ENCODE data around the gene SLC13A2.

GRCh38 chr17:28500712-28501379 is 27.4 kb downstream of the SLC13A2 start:
- TF ChIP-seq CTCF (conservative IDR thresholded peaks at IDR 0.05 in 1 of 2, IDR thresholded peaks at IDR 0.05 in 1 of 2; ENCODE audit: extremely low read depth in 1 of 2, insufficient read depth in 1 of 2, low read depth in 1 of 2, low read length in 2 of 2) (no peak), EZH2 (IDR thresholded peaks at IDR 0.05; ENCODE audit: borderline replicate concordance, low read length) (no peak)
